22Rv1 (cell line): ENCODE measurements around the gene C3AR1.
"Not testable (repeated sequence)": the region's sequence is repeated elsewhere in the genome, so short reads cannot be mapped to it uniquely, and the experiment has no call there.

Source experiments
- H3K27ac ChIP-seq: fragments of 450-650 bp; 2 replicates; pipeline ENCODE4 v1.5.1; 2017
- ZFX ChIP-seq: fragments of 450-650 bp; IDR thresholded peaks from 2 replicates; pipeline ENCODE4 v1.6.1; 2017; ENCODE audit warnings: antibody characterized with exemption, borderline replicate concordance
- TF ChIP-seq, protein P1 (sequence below): fragments of 450-650 bp; IDR thresholded peaks from 2 replicates; pipeline ENCODE4 v1.5.1; 2017; ENCODE audit warnings: mild to moderate bottlenecking

C3AR1 gene

DNA sequence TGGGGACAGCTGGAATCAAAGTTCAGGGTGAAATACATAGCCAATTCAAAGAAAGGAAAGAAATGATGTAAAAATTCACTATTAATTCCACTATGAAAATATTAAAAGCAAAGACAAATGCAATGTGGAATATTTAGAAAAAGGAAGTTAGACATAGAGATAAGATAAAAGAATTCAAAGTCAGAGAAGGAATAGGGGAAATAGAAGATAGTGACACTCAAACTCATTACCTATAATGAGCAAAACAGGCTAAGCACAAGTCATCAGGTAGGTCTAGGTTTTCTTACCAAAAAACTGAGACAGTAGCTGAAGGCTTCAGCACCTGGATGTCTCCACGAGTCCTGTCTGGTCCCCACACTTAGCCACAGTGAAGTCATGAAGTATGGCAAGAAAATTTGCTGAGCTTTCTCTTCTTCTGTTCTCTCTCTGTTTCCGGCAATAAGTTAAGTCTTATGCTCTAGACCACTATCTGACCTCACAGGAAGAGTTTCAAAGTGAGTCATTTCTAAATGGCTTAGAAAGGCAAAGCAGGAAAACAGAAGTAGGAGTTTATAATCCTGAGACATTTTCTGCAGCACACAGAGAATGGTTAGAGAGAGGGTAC, at the start of gene C3AR1:
C3AR1 (minus strand) TSS at position 369 of the 604 bp plus-strand sequence. CDS start 6,174 bp downstream, outside the sequence.
- TF ChIP-seq ZFX: no peak
- TF ChIP-seq, protein P1, sequence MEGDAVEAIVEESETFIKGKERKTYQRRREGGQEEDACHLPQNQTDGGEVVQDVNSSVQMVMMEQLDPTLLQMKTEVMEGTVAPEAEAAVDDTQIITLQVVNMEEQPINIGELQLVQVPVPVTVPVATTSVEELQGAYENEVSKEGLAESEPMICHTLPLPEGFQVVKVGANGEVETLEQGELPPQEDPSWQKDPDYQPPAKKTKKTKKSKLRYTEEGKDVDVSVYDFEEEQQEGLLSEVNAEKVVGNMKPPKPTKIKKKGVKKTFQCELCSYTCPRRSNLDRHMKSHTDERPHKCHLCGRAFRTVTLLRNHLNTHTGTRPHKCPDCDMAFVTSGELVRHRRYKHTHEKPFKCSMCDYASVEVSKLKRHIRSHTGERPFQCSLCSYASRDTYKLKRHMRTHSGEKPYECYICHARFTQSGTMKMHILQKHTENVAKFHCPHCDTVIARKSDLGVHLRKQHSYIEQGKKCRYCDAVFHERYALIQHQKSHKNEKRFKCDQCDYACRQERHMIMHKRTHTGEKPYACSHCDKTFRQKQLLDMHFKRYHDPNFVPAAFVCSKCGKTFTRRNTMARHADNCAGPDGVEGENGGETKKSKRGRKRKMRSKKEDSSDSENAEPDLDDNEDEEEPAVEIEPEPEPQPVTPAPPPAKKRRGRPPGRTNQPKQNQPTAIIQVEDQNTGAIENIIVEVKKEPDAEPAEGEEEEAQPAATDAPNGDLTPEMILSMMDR: no peak
- no peak within 1 kb of the TSS for H3K27ac ChIP-seq

DNA sequence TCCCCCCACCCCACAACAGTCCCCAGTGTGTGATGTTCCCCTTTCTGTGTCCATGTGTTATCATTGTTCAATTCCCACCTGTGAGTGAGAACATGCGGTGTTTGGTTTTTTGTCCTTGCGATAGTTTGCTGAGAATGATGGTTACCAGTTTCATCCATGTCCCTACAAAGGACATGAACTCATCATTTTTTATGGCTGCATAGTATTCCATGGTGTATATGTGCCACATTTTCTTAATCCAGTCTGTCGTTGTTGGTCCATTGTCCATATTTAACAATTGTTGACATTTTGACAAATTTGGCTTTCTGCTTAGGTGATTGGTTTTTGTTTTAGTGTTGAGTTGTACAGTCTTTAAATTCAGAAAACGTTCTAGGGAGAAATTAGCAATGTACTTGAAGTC, 47.0 kb upstream of the C3AR1 start:
- not testable (repeated sequence) for H3K27ac ChIP-seq

DNA sequence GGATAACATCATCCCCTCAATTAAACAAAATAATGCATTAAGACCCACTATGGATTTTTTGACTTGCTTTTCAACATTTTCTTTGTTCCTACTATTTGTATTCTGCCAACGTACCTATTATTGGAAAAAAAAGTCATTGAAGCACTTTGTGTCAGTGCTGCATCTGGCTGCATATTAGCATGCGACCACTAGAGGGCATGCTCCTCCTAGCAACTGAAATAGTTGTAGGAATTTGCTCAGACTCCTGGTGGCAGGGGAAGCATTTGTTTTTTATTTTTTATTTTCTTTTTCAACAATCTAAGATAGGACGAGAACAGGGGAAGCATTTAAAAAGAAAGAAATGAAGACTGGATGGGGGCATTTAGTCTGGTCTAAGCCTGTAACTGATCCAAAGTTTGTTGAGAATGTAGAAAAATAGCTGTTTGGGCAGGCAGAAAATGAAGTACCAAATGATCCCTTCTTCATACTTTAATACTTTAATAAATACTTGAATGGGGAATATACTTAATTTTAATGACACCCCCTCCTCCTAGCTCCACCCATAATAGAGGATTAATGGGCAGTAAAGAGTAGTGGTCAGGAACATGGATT, 42.7 kb upstream of the C3AR1 start:
- TF ChIP-seq, protein P1: peak; percentile 100
- TF ChIP-seq ZFX: no peak
- H3K27ac ChIP-seq: no peak overlapping the region

DNA sequence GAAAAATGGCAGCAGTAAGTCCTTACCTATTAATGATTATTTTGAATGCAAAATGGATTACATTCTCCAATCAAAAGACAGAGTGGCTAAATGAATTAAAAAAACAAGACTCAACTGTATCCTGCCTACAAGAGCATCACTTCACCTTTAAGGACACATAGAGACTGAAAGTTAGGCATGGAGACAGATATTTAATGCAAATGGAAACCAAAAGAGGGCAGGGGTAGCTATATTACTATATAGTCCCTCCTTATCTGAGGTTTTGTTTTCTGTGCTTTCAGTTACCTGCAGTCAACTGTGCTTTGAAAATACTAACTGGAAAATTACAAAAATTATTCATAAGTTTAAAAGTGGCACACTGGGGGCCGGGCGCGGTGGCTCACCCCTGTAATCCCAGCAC, 33.1 kb upstream of the C3AR1 start:
- no peak overlapping the region for H3K27ac ChIP-seq
- TF ChIP-seq, protein P1: no peak
- no peak for TF ChIP-seq ZFX

DNA sequence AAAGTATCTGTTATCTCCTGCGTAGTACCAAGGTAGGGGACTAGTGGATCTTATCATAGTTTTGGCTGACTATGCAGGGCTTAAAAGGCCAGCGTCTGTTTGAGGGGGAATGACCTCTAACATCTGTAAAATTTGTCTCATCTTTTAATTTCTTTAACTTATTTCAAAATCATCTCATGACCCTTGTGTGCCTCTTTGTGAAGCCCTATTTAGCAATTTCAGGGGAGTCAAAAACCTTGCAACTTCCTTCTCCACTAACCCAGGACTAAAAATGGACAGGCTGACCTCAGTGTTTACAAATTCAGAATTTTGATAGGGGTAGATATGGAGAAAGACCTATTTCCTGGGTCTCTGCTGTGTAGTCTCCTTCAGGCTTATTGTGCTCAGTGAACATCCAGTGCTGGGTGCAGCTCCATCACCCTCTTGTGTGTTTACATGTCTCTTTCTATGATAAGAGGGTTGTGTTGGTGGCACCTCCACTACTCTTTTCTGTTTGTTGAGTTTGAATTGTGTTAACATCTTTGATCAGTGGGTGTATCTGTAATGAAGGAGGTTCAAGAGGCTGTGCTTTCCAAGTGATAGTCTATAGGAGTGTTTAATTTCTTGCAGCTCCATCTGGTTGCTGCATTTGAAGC, 30.2 kb upstream of the C3AR1 start:
- TF ChIP-seq, protein P1: no peak
- no peak for TF ChIP-seq ZFX
- H3K27ac ChIP-seq: no peak overlapping the region

DNA sequence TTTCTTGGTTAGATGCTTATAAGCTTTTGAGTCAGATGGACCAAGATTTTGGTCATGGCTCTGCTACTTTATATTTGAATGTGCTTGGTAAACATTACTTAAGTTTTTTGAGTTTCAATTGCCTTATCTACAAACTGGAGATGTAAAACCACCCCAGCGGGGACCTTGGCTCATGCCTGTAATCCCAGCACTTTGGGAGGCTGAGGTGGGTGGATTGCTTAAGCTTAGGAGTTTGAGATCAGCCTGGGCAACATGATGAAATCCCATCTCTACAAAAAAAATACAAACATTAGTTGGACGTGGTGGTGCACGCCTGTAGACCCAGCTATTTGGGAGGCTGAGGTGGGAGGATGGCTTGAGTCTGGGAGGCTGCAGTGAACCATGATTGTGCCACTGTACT, 27.1 kb upstream of the C3AR1 start:
- no peak for TF ChIP-seq ZFX
- TF ChIP-seq, protein P1: no peak

DNA sequence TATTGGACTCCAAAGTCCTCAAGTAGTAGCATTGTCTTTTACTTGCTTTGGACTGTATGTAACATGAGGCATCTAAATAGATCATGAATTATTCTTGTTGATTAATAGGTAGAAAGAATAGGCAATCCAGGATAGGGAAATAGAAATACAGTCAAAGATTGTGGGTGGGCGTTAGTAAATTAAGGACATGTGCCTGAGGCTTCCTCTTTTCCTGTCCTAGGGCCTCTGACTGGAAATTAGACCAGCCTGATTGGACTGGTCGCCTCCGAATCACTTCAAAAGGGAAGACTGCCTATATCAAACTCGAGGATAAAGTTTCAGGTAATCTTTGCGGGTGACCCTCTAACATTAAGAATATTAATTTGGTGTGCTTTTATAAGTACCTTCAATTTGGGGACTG, 23.6 kb upstream of the C3AR1 start:
- H3K27ac ChIP-seq: no peak overlapping the region

More for the DNA sequence above, 27.1 kb upstream of the C3AR1 start:
- H3K27ac ChIP-seq: no peak overlapping the region

DNA sequence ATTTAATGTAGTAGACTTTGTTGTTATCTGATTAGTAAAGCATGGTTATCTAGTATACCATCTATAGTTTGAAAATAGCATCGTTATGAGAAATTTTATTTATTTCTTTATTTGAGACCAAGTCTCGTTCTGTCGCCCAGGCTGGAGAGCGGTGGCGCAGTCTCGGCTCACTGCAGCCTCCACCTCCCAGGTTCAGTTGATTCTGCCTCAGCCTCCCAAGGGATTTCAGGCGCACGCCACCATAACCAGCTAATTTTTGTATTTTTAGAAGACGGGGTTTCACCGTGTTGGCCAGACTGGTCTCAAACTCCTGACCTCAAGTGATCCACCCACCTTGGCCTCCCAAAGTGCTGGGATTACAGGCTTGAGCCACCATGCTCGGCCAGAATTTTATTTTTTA, 23.1 kb upstream of the C3AR1 start:
- not testable (repeated sequence) for H3K27ac ChIP-seq

More for the DNA sequence above, 23.6 kb upstream of the C3AR1 start:
- no peak for TF ChIP-seq ZFX
- TF ChIP-seq, protein P1: no peak
